Urinary bladder (tissue), 4 donors: Measurements from ENCODE around the gene SLC41A2. TPM values are rescaled to one million over a fixed set of nuclear protein-coding genes. Genes with fewer than 3 reads are reported as not detected.
"Not testable (repeated sequence)": the region's sequence is repeated elsewhere in the genome, so short reads cannot be mapped to it uniquely, and the experiment has no call there.

Experiments used
- DNase-seq: peaks from one replicate; pipeline ENCODE4 v3.0.0-alpha.2; 2015; ENCODE audit errors: extremely low spot score
- H3K27ac ChIP-seq: one replicate; pipeline ENCODE4 v1.5.1; 2013; ENCODE audit warnings: low read depth, mild to moderate bottlenecking, moderate library complexity
- H3K36me3 ChIP-seq: one replicate; pipeline ENCODE4 v1.6.1; 2013; ENCODE audit warnings: mild to moderate bottlenecking, moderate library complexity; ENCODE audit not compliant: insufficient read depth
- H3K4me1 ChIP-seq: one replicate; pipeline ENCODE4 v1.6.1; 2013; ENCODE audit warnings: mild to moderate bottlenecking, moderate library complexity; ENCODE audit not compliant: insufficient read depth
- H3K4me3 ChIP-seq: one replicate; pipeline ENCODE4 v1.5.1; 2013; ENCODE audit warnings: low read depth, low read length
- WGBS: extraction: QIAGEN DNeasy Blood & Tissue Kit; methylation state at CpG from one replicate; pipeline ENCODE4 v1.1.7; 2013; 5-methylcytosine and 5-hydroxymethylcytosine counted together
- polyA plus RNA-seq: library from polyadenylated mRNA; stranded (reverse); fragments of 200-250 nt; gene quantifications from one replicate; pipeline ENCODE4 v1.2.3, GENCODE V29; 2013
- total RNA-seq: library from RNA; depleted of rRNA; stranded (reverse); fragments of >200 nt; gene quantifications from one replicate; pipeline ENCODE4 v1.2.3, GENCODE V29; 2014
- donor health status: healthy with polysubstance abuse.
- donor health status: healthy.

Gene SLC41A2
- 27.5 TPM for total RNA-seq
- polyA plus RNA-seq: 3.3 TPM

GRCh38 chr12:104958001-104958804, at the start of gene SLC41A2:
Gene SLC41A2 (minus strand): TSS chr12:104958290. CDS start chr12:104928527, 29,763 bp downstream.
- H3K4me1 ChIP-seq: peaks cover 2% of the 10 kb centered on the region
- peak; percentile 35 for DNase-seq
- H3K4me3 ChIP-seq: peak within 1 kb of the TSS; percentile 50
- H3K27ac ChIP-seq: peak within 1 kb of the TSS; percentile 14
- under 1% methylated on average over 83 of the region's 83 CpGs for WGBS
- H3K36me3 ChIP-seq: no peaks in the 10 kb centered on the region

- Histone ChIP-seq H3K4me1 (no peaks in the 10 kb centered on the region), H3K36me3 (peaks cover 4% of the 10 kb centered on the region), H3K4me3 (no peak overlapping the region), H3K27ac (no peak overlapping the region)
- DNase-seq: no peak
Observed at GRCh38 chr12:105001476-105001875, 43.4 kb upstream of the SLC41A2 start.

GRCh38 chr12:104999347-104999685, 41.2 kb upstream of the SLC41A2 start:
- Histone ChIP-seq H3K4me3 (no peak overlapping the region), H3K4me1 (no peaks in the 10 kb centered on the region), H3K27ac (no peak overlapping the region), H3K36me3 (peaks cover 6% of the 10 kb centered on the region)
- 76% methylated on average over 7 of the region's 7 CpGs for WGBS
- DNase-seq: no peak

- Histone ChIP-seq H3K4me3 (no peak overlapping the region), H3K4me1 (no peaks in the 10 kb centered on the region), H3K36me3 (peaks cover 6% of the 10 kb centered on the region), H3K27ac (no peak overlapping the region)
- no peak for DNase-seq
- WGBS: 81% methylated on average over 15 of the region's 15 CpGs
Observed at GRCh38 chr12:104998423-104999346, 40.6 kb upstream of the SLC41A2 start.

- WGBS: 91% methylated on average over 3 of the region's 3 CpGs
- no peak overlapping the region for H3K27ac ChIP-seq
- no peaks in the 10 kb centered on the region for H3K4me1 ChIP-seq
- DNase-seq: no peak
- H3K4me3 ChIP-seq: no peak overlapping the region
- peaks cover 6% of the 10 kb centered on the region for H3K36me3 ChIP-seq
Observed at GRCh38 chr12:104997541-104997940, 39.5 kb upstream of the SLC41A2 start.

GRCh38 chr12:104994336-104994735, 36.2 kb upstream of the SLC41A2 start:
- 85% methylated on average over 3 of the region's 3 CpGs for WGBS
- no peak overlapping the region for H3K4me3 ChIP-seq
- H3K4me1 ChIP-seq: no peaks in the 10 kb centered on the region
- H3K27ac ChIP-seq: no peak overlapping the region
- peaks cover 5% of the 10 kb centered on the region for H3K36me3 ChIP-seq
- no peak for DNase-seq

- H3K36me3 ChIP-seq: peaks cover 2% of the 10 kb centered on the region
- peaks cover 3% of the 10 kb centered on the region for H3K4me1 ChIP-seq
- no peak for DNase-seq
- no peak overlapping the region for H3K4me3 ChIP-seq
- no peak overlapping the region for H3K27ac ChIP-seq
- WGBS: 82% methylated on average over 3 of the region's 3 CpGs
Observed at GRCh38 chr12:104991565-104992128, 33.6 kb upstream of the SLC41A2 start.

GRCh38 chr12:104990950-104991349, 32.9 kb upstream of the SLC41A2 start:
- WGBS: 97% methylated on average over 4 of the region's 4 CpGs
- H3K36me3 ChIP-seq: peaks cover 2% of the 10 kb centered on the region
- H3K4me3 ChIP-seq: no peak overlapping the region
- H3K27ac ChIP-seq: no peak overlapping the region
- peaks cover 3% of the 10 kb centered on the region for H3K4me1 ChIP-seq
- no peak for DNase-seq

- peak within 1 kb of the TSS; percentile 96 for H3K4me3 ChIP-seq
- no peaks in the 10 kb centered on the region for H3K36me3 ChIP-seq
- under 1% methylated on average over 59 of the region's 59 CpGs for WGBS
- H3K27ac ChIP-seq: peak within 1 kb of the TSS; percentile 73
- H3K4me1 ChIP-seq: peaks cover 3% of the 10 kb centered on the region
- peak; percentile 89 for DNase-seq
Observed at GRCh38 chr12:104986022-104986941, 28.2 kb upstream of the SLC41A2 start, which contains the start of gene NOPCHAP1. Gene NOPCHAP1 (plus strand): TSS chr12:104986316. CDS start chr12:104986353, 37 bp downstream.

- no peak for DNase-seq
- 83% methylated on average over 4 of the region's 4 CpGs for WGBS
- no peak overlapping the region for H3K27ac ChIP-seq
- no peak overlapping the region for H3K4me3 ChIP-seq
- peaks cover 3% of the 10 kb centered on the region for H3K4me1 ChIP-seq
- no peaks in the 10 kb centered on the region for H3K36me3 ChIP-seq
Observed at GRCh38 chr12:104985206-104985605, 27.1 kb upstream of the SLC41A2 start.

GRCh38 chr12:104977688-104978087, 19.6 kb upstream of the SLC41A2 start:
- not testable (repeated sequence) for H3K4me3 ChIP-seq, H3K4me1 ChIP-seq, DNase-seq, H3K27ac ChIP-seq, H3K36me3 ChIP-seq
- 92% methylated on average over 15 of the region's 15 CpGs for WGBS

GRCh38 chr12:104976703-104977102, 18.6 kb upstream of the SLC41A2 start:
- Histone ChIP-seq H3K4me3 (no peak overlapping the region), H3K36me3 (no peaks in the 10 kb centered on the region), H3K27ac (no peak overlapping the region), H3K4me1 (no peaks in the 10 kb centered on the region)
- no peak for DNase-seq
- WGBS: 66% methylated on average over 8 of the region's 8 CpGs
